ENCODE data around the gene B3GALT5.
"Not testable (repeated sequence)": the region's sequence is repeated elsewhere in the genome, so short reads cannot be mapped to it uniquely, and the experiment has no call there.

Gene B3GALT5

DNA sequence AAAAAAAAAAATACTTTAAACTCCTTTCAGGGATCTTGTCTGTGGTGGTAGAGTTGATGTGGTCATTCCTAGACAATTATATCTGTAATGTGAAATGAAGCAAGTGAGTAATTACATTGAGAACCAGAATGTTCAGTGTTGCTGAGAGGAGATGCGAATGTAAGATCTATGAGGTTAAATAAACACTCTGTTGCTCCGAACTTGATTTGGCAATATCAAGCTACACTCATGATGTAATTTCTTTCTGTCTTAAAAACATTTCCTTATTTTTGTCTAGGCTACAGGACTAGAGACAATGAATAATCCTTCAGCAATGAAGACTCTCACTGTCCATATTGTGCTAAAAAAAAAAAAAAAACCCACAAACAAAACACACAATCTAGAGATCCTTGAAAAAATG is 69.1 kb downstream of the B3GALT5 start:
- no peak overlapping the region for H3K4me3 ChIP-seq (ENCODE audit: low read length)
- DNase-seq (ENCODE audit: low read depth, low spot score) = no peak

GRCh38 chr21:39685236-39685635 is 72.5 kb downstream of the B3GALT5 start:
- no peak for DNase-seq (ENCODE audit: low read depth, low spot score)
- H3K4me3 ChIP-seq (ENCODE audit: low read length) = no peak overlapping the region

DNA sequence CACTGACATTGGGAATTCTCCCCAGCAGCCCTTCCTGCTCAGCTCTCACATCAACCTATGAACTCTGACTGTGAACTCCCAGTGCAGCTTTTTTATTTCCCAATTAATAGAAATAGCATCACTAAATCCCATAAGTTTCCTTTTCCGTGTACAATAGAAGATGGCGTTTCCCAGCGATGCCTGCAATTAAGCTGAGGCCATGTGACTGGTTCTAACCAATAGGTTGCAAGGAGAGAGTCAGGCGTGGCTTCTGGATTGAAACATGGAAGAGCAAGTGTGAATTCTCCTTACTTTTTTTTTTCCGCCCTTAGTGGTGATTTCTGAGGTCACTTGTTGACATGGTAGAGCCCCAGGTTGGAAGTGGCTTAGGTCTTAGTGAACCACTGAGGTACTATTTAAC is 73.3 kb downstream of the B3GALT5 start:
- no peak overlapping the region for H3K4me3 ChIP-seq (ENCODE audit: low read length)
- no peak for DNase-seq (ENCODE audit: low read depth, low spot score)

DNA sequence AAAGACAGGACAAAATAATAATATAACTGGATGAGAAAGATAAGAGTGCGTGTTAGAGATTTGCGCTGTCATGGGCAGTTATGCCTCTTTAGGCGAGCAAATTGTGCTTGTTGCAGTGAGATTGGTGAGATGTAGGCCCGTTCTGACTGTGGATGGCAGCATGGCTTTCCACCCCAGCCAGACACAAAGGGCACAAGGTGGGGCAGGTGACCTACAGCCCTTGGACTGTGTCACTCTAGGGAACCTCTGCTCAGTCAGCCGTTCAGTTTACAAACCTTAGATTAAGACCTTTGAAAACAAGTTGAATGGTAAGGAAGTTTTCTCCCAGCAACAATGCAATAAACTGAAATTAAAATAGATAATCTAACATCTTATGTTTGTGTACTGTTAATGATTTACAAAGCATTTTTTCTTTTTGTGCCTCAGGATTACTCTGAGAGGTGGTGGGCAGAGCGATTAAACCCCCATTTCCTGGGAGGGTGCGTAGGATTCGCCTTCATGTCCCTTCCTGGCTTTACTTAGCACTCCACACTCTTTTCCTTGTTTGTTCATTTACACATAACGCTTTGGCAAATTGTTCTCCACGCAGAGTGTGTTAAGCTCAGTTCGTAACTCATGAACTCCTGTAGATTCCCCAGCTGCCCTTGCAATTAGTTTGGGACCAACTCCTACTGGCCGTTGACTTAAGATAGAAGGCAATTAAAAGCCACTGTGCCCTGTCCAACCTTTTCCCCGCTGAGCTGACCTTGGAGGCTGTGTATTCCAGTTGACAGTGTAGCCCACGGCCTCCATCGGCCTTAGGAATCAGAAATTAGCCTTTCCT is 74.1 kb downstream of the B3GALT5 start:
- no peak for DNase-seq (ENCODE audit: low read depth, low spot score)

DNA sequence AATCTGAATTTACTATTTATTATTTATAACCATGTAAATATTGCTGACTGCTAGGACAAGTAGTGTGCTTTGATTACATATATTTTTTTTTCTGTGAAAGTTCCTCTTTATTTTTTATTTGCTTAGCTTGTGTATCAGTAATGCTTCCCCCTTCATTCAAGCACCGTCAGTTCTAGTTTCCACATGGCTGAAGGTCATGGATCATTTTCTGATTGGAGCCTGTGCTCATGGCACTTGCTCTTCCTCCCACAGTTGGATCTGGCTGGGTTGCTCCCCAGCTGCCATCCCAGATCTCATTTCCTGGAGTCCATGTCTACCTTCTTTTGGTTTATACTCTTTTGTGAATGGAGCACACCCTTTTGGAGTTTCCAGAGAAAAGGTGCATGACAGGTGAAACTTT is 75.3 kb downstream of the B3GALT5 start:
- no peak for DNase-seq (ENCODE audit: low read depth, low spot score)

More for the DNA sequence above, 74.1 kb downstream of the B3GALT5 start:
- no peak overlapping the region for H3K4me3 ChIP-seq (ENCODE audit: low read length)

DNA sequence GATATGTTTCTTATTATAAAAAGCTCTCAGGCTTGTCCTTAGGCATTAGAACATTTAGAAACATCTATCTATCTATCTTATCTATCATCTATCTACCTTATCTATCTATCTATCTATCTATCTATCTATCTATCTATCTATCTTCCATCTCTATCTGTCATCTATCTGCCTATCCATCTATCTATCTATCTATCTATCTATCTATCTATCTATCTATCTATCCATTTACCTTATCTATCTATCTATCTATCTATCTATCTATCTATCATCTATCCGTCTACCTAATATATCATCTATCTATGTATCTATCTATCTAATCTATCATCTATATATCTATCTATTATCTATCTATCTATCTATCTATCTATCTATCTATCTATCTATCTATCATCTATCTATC is 77.1 kb downstream of the B3GALT5 start:
- not testable (repeated sequence) for DNase-seq (ENCODE audit: low read depth, low spot score); H3K4me3 ChIP-seq (ENCODE audit: low read length)

More for the DNA sequence above, 75.3 kb downstream of the B3GALT5 start:
- H3K4me3 ChIP-seq (ENCODE audit: low read length) = no peak overlapping the region

GRCh38 chr21:39690454-39690853 is 77.7 kb downstream of the B3GALT5 start:
- H3K4me3 ChIP-seq (ENCODE audit: low read length) = no peak overlapping the region
- no peak for DNase-seq (ENCODE audit: low read depth, low spot score)

DNA sequence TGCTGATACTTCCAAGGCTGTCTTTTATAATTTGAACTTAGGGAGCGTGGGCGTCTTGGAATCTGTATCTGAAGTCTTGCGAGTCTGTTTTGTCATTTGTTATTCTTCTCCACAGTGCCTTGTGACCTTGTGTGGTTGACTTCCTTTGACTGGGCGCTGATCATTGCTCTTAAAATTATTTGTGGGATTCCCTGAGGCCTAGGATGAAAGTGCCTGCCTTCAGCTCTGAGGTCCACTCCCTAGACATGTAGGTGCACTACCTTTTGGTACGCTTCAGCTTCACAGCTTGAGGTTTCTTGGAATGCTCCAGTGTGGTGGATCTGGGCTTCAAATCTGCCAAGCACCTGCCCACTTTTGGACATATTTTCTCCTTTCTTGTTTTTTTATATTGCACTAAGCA is 82.0 kb downstream of the B3GALT5 start:
- no peak overlapping the region for H3K4me3 ChIP-seq (ENCODE audit: low read length)
- no peak for DNase-seq (ENCODE audit: low read depth, low spot score)

GRCh38 chr21:39696196-39696595 is 83.5 kb downstream of the B3GALT5 start:
- no peak for DNase-seq (ENCODE audit: low read depth, low spot score)
- H3K4me3 ChIP-seq (ENCODE audit: low read length) = no peak overlapping the region

GRCh38 chr21:39696618-39697017 is 83.9 kb downstream of the B3GALT5 start:
- H3K4me3 ChIP-seq (ENCODE audit: low read length) = no peak overlapping the region
- DNase-seq (ENCODE audit: low read depth, low spot score) = no peak

DNA sequence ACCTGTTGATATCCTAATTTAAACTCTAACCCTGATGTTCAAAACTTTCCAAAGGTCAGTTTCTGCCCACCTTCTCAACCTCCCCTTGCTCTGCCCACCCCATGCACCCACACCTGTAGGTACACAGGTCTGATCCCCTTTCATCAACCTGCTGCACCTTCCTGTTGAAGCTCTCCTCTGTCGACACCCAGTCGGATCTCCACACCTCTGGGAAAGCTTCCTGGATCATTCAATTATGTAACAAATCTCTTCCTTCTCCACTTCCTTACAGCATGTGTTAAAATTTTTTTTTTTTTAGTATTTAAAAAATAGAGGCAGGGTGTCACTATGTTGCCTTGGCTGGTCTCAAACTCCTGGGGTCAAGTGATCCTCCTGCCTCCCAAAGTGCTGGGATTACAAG is 87.6 kb downstream of the B3GALT5 start:
- DNase-seq (ENCODE audit: low read depth, low spot score) = no peak

DNA sequence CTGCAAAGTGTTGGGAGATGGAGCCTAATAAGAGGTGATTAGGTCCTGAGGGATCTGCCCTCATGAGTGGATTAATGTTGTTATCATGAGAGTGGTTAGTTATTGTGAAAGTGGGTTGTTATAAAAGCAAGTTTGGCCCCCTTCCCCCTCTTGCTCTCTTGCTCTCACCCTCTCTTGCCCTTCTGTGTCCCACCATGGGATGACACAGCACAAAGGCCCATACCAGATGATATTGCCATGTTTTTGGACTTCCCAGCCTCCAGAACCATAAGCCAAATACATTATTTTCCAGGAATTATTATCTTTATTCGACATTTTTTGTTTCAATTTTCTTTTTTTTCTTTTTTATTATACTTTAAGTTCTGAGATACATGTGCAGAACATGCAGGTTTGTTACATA is 90.8 kb downstream of the B3GALT5 start:
- DNase-seq (ENCODE audit: low read depth, low spot score) = no peak
- no peak overlapping the region for H3K4me3 ChIP-seq (ENCODE audit: low read length)

More for the DNA sequence above, 87.6 kb downstream of the B3GALT5 start:
- H3K4me3 ChIP-seq (ENCODE audit: low read length) = no peak overlapping the region

- H3K4me3 ChIP-seq (ENCODE audit: low read length) = no peak overlapping the region
- DNase-seq (ENCODE audit: low read depth, low spot score) = no peak
These were observed 93.1 kb downstream of the B3GALT5 start for GRCh38 chr21:39705849-39706248.

- no peak overlapping the region for H3K4me3 ChIP-seq (ENCODE audit: low read length)
- no peak for DNase-seq (ENCODE audit: low read depth, low spot score)
These were observed 94.6 kb downstream of the B3GALT5 start for GRCh38 chr21:39707316-39707715.

DNA sequence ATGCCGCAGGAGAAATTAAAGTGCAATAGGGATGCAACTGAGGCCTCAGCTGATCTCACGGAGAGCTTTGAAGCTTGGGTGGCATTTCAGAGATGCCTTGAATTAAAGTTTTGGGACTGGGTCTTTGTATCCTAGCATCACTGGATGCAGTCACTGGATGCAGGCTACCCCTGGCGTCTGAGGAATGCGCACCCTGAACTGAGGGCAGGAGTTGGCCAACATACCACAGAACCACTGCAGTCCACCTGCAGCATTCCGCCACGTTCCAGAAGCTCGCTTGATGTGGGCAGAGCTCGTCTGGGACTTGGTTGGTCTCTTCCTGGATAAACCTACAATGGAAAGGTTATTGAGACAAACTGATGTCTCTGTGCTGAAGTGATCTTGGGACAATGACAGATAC is 98.1 kb downstream of the B3GALT5 start:
- H3K4me3 ChIP-seq (ENCODE audit: low read length) = no peak overlapping the region
- DNase-seq (ENCODE audit: low read depth, low spot score) = no peak

DNA sequence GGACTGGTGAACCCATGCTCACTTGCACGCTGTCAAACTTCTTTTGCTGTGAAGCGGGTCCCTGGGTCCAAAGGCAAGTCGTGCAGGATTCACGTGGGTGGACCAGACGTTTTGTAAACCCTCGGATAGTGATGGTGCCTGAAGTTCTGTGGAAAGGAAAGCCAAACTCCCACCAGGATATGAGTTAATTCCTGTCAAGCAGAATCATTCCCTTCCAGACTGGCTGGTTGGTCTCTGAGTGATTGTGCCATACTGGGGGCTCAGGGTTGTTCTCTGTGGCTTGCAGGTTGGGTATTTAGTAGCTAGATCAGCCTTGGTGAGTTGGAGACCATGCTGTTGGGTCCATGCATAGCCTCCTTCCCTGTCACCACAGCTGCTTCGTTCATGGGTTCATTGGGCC is 99.5 kb downstream of the B3GALT5 start:
- DNase-seq (ENCODE audit: low read depth, low spot score) = no peak
- no peak overlapping the region for H3K4me3 ChIP-seq (ENCODE audit: low read length)

- no peak overlapping the region for H3K4me3 ChIP-seq (ENCODE audit: low read length)
- DNase-seq (ENCODE audit: low read depth, low spot score) = peak; percentile 5
These were observed 100.2 kb downstream of the B3GALT5 start for GRCh38 chr21:39712976-39713375.

GRCh38 chr21:39713905-39714304 is 101.2 kb downstream of the B3GALT5 start:
- no peak for DNase-seq (ENCODE audit: low read depth, low spot score)
- H3K4me3 ChIP-seq (ENCODE audit: low read length) = no peak overlapping the region

- no peak overlapping the region for H3K4me3 ChIP-seq (ENCODE audit: low read length)
- DNase-seq (ENCODE audit: low read depth, low spot score) = no peak
These were observed 101.6 kb downstream of the B3GALT5 start for GRCh38 chr21:39714331-39714730.

DNA sequence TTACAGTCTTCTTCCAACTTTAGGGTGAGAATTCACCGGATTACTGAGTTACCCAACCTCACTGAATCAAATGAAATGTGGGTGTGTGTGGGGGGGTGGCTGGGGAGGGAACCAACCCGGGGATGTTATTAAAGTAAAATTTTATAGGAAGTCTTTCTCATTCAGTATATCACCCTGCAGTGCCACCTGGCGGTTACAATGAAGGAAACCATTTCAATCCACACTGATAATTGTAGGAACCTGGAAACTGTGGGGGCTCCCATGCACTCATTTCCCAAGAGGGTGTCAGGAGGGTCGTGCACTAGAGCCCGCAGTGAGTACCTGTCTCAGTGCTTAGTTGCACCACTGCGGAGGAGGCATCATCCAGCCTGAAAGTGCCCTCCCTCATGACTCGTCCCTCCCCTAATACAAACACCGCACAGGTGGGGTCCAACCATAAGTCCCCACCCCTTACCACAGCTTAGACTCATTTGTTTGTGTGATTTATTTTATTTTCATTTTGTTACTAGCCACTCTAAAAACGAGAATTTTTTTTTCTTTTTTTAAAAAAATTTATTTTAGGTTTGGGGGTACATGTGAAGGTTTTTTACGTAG is 103.2 kb downstream of the B3GALT5 start:
- DNase-seq (ENCODE audit: low read depth, low spot score) = peak; percentile 19
- no peak overlapping the region for H3K4me3 ChIP-seq (ENCODE audit: low read length)

All from Jurkat, Clone E6-1 (cell line).